HEK293 (cell line): ENCODE data around the gene STAP2.

Experiments used
- CTCF ChIA-PET: fragments of 350-600 bp; formaldehyde crosslinking; extraction: SDS; loops from one replicate; lab custom pipeline; 2021; ENCODE audit warnings: antibody characterized with exemption; lab: Yijun Ruan, JAX
- POLR2A ChIA-PET: fragments of 300-600 bp; formaldehyde crosslinking; extraction: SDS; loops from one replicate; lab custom pipeline; 2020; ENCODE audit warnings: antibody characterized with exemption, inconsistent platforms; lab: Yijun Ruan, JAX
- H3K27ac ChIP-seq: fragments of 200-500 bp; sonication (Bioruptor generic); 2 replicates; pipeline ENCODE4 v1.5.1; 2014; ENCODE audit warnings: low read depth, low read length, control low read depth, inconsistent platforms; ENCODE audit errors: extremely low read depth
- H3K36me3 ChIP-seq, 2 experiments: fragments of 200-500 bp in 1 of 2; sonication (Bioruptor generic) in 1 of 2; 1 replicate in 1 of 2; 2 replicates in 1 of 2; pipeline ENCODE4 v1.5.1; 2014 to 2017; ENCODE audit warnings: inconsistent platforms in 2 of 2, low read length in 2 of 2; ENCODE audit not compliant: control insufficient read depth in 2 of 2, insufficient read depth in 1 of 2
- H3K4me1 ChIP-seq: fragments of 200-500 bp; sonication (Bioruptor generic); 2 replicates; pipeline ENCODE4 v1.5.1; 2014; ENCODE audit warnings: mild to moderate bottlenecking, low read length, inconsistent platforms; ENCODE audit not compliant: control insufficient read depth, insufficient read depth
- H3K4me3 ChIP-seq: 2 replicates; pipeline ENCODE4 v1.5.1; 2011; ENCODE audit warnings: low read depth, mild to moderate bottlenecking, control low read depth, low read length, moderate library complexity
- H3K9me3 ChIP-seq: fragments of 200-500 bp; sonication (Bioruptor generic); 2 replicates; pipeline ENCODE4 v1.5.1; 2014; ENCODE audit warnings: low read depth, low read length, inconsistent platforms; ENCODE audit not compliant: control insufficient read depth, insufficient read depth
- KLF7 ChIP-seq: fragments of 450-650 bp; formaldehyde crosslinking; IDR thresholded peaks from 2 replicates; pipeline ENCODE4 v1.5.1; 2016; ENCODE audit warnings: missing biosample characterization, missing genetic modification characterization, borderline replicate concordance
- MEIS1 ChIP-seq: sonication (generic); formaldehyde crosslinking; IDR thresholded peaks from 2 replicates; pipeline ENCODE4 v1.8.1; 2022; ENCODE audit warnings: missing genetic modification reagents, mild to moderate bottlenecking, borderline replicate concordance
- ZFP3 ChIP-seq: fragments of 450-650 bp; formaldehyde crosslinking; IDR thresholded peaks from 2 replicates; pipeline ENCODE4 v1.5.1; 2016; ENCODE audit warnings: low read depth, missing biosample characterization, missing genetic modification characterization
- ZNF10 ChIP-seq: fragments of 450-650 bp; formaldehyde crosslinking; IDR thresholded peaks from 2 replicates; pipeline ENCODE4 v1.5.1; 2017; ENCODE audit warnings: missing biosample characterization, missing genetic modification characterization
- ZNF112 ChIP-seq: fragments of 450-650 bp; formaldehyde crosslinking; IDR thresholded peaks from 2 replicates; pipeline ENCODE4 v1.5.0; 2017; ENCODE audit warnings: missing biosample characterization, missing genetic modification characterization
- ZNF223 ChIP-seq: fragments of 450-650 bp; formaldehyde crosslinking; IDR thresholded peaks from 2 replicates; pipeline ENCODE4 v1.5.1; 2016; ENCODE audit warnings: missing biosample characterization, missing genetic modification characterization
- ZNF341 ChIP-seq: fragments of 450-650 bp; formaldehyde crosslinking; IDR thresholded peaks from 2 replicates; pipeline ENCODE4; 2016; ENCODE audit warnings: low read depth, missing biosample characterization, missing genetic modification characterization
- ZNF394 ChIP-seq: fragments of 450-650 bp; formaldehyde crosslinking; IDR thresholded peaks from 2 replicates; pipeline ENCODE4 v1.5.1; 2016; ENCODE audit warnings: missing biosample characterization, missing genetic modification characterization, mild to moderate bottlenecking, moderate library complexity, borderline replicate concordance
- ZNF555 ChIP-seq: fragments of 450-650 bp; formaldehyde crosslinking; conservative IDR thresholded peaks from 2 replicates; pipeline ENCODE4 v1.5.1; 2017; ENCODE audit warnings: missing biosample characterization, mild to moderate bottlenecking, missing genetic modification characterization, inconsistent platforms
- ZNF626 ChIP-seq: fragments of 450-650 bp; sonication (Bioruptor Pico); formaldehyde crosslinking; IDR thresholded peaks from 2 replicates; pipeline ENCODE4 v1.5.1; 2018; ENCODE audit warnings: missing biosample characterization, missing genetic modification characterization, inconsistent platforms
- ZNF670 ChIP-seq: fragments of 450-650 bp; formaldehyde crosslinking; IDR thresholded peaks from 2 replicates; pipeline ENCODE4 v1.5.1; 2016; ENCODE audit warnings: missing biosample characterization, missing genetic modification characterization, low read depth
- ZNF747 ChIP-seq: fragments of 450-650 bp; formaldehyde crosslinking; IDR thresholded peaks from 2 replicates; pipeline ENCODE4 v1.5.1; 2016; ENCODE audit warnings: missing biosample characterization, missing genetic modification characterization
- ZNF768 ChIP-seq: fragments of 450-650 bp; formaldehyde crosslinking; IDR thresholded peaks from 2 replicates; pipeline ENCODE4 v1.5.1; 2018; ENCODE audit warnings: missing biosample characterization, mild to moderate bottlenecking, missing genetic modification characterization
- ZNF785 ChIP-seq: fragments of 450-650 bp; formaldehyde crosslinking; IDR thresholded peaks from 2 replicates; pipeline ENCODE4 v1.5.1; 2016; ENCODE audit warnings: missing biosample characterization, missing genetic modification characterization
- ZNF843 ChIP-seq: fragments of 450-650 bp; formaldehyde crosslinking; IDR thresholded peaks from 2 replicates; pipeline ENCODE4 v1.5.1; 2016; ENCODE audit warnings: missing biosample characterization, missing genetic modification characterization
- TF ChIP-seq, protein P1 (sequence below): fragments of 450-650 bp; formaldehyde crosslinking; IDR thresholded peaks from 2 replicates; pipeline ENCODE4 v1.5.1; 2016; ENCODE audit warnings: missing biosample characterization, missing genetic modification characterization, low read depth

The STAP2 gene

DNA sequence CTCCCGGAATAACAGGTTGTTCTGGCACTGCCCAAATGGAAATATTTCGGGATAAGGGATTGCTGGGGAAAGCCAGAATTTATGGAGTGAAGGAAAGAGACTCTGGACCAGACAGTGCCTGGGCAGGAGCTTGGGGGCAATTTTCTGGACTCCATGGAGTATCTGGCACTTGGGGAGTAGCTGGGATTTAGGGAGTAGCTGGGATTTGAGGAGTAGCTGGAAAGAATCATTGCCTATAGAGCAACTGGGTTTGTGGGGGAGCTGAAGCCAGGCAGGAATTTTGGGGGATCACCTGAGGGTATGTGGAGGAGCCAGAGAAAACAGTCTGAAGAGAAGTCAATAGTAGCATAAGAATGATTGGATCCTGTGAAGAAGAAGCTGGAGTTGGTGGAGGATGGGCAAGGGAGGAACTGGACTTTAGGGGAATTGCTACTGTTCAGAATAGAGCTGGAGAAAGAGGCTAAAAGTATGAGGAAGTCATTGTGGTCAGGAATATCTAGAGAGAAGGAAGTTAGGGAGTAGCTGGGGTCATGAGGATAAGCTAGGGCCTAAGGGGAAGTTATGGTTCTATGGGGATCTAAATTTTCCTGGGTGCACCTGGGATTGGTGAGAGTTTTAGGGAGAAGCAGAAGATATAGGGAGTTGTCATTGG is 19.4 kb downstream of the STAP2 start:
- no peak overlapping the region for H3K4me3 ChIP-seq
- TF ChIP-seq ZNF843 (no peak), MEIS1 (CRISPR knock-in tag) (no peak), ZNF394 (peak; percentile 100)
- TF ChIP-seq, all 188 proteins: peak for 1
- Histone ChIP-seq H3K27ac (no peak overlapping the region), H3K36me3 (peaks cover 6 to 27% of the 10 kb centered on the region in 2 experiments; a peak in 2 of 3 replicates), H3K9me3 (no peaks in the 10 kb centered on the region), H3K4me1 (no peaks in the 10 kb centered on the region)
- POLR2A ChIA-PET: interaction anchor here (0.6 to 4.1 kb wide), 4 partner anchors 24 to 83 kb away, joined by 3 to 29 read pairs (median 5); partner anchors contain the start of genes CHAF1A and MPND
- CTCF ChIA-PET: no interaction called here

DNA sequence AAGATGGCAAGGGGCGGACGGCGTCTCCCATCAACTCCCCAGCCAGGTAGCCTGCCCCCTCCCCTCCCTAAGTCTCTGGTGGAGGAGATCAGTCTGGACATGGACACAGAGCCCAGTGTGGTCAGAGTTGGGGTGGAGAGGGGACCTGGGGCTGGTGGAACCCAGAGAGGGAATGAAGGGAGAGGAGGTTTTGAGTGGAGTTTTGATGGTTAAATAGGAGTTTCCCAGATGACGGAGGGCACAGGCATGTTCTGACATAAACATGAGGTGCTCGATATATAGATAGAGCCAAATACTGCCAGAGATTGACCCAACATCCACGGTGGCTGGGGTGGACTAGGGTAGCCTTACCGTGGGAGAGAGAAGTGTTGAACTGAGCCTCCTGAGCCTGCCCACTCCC is 20.2 kb downstream of the STAP2 start:
- ChIA-PET POLR2A (interaction anchor here (1.6 kb wide), 1 partner anchor 41 kb away, joined by 4 read pairs; no protein-coding TSS in a partner anchor), CTCF (no interaction called here)
- TF ChIP-seq KLF7 (no peak), ZFP3 (tag by site-specific recombination) (peak; percentile 73)
- TF ChIP-seq, all 188 proteins: peak for 1
- no peaks in the 10 kb centered on the region for H3K4me1 ChIP-seq
- H3K36me3 ChIP-seq: peaks cover 6 to 27% of the 10 kb centered on the region in 2 experiments; a peak in 2 of 3 replicates
- no peaks in the 10 kb centered on the region for H3K9me3 ChIP-seq
- no peak overlapping the region for H3K4me3 ChIP-seq
- H3K27ac ChIP-seq: no peak overlapping the region

DNA sequence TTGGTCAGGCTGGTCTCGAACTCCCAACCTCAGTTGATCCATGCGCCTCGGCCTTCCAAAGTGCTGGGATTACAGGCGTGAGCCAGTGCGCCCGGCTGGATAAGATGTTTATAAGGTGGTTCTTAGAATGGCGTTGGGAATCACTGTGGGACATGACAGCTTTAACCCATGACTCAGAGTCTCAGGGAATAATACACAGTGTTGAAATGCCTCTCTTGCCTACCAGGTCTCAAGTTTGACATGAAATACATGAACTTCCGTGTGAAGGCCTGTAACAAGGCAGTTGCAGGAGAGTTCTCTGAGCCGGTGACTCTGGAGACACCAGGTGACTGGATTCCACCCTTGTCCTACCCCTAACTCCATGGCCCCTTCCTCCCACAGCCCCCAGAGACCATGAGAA is 21.7 kb downstream of the STAP2 start:
- no peaks in the 10 kb centered on the region for H3K9me3 ChIP-seq
- H3K4me1 ChIP-seq: no peaks in the 10 kb centered on the region
- H3K4me3 ChIP-seq: no peak overlapping the region
- ChIA-PET CTCF (interaction anchor here (0.6 to 1.0 kb wide), 2 partner anchors 9 to 50 kb away, joined by 3 read pairs; no protein-coding TSS in a partner anchor), POLR2A (interaction anchor here (0.6 kb wide), 1 partner anchor 30 kb away, joined by 3 read pairs; no protein-coding TSS in a partner anchor)
- H3K27ac ChIP-seq: no peak overlapping the region
- H3K36me3 ChIP-seq: peaks cover 6 to 30% of the 10 kb centered on the region in 2 experiments; a peak in 2 of 3 replicates
- TF ChIP-seq ZNF768 (no peak), ZNF10 (tag by site-specific recombination) (no peak), ZNF341 (tag by site-specific recombination) (no peak), ZNF670 (tag by site-specific recombination) (no peak), ZNF112 (tag by site-specific recombination) (no peak), ZNF555 (tag by site-specific recombination) (no peak), ZNF626 (tag by site-specific recombination) (no peak), ZNF747 (tag by site-specific recombination) (no peak), ZNF785 (tag by site-specific recombination) (no peak), ZNF223 (no peak)
- TF ChIP-seq, protein P1, sequence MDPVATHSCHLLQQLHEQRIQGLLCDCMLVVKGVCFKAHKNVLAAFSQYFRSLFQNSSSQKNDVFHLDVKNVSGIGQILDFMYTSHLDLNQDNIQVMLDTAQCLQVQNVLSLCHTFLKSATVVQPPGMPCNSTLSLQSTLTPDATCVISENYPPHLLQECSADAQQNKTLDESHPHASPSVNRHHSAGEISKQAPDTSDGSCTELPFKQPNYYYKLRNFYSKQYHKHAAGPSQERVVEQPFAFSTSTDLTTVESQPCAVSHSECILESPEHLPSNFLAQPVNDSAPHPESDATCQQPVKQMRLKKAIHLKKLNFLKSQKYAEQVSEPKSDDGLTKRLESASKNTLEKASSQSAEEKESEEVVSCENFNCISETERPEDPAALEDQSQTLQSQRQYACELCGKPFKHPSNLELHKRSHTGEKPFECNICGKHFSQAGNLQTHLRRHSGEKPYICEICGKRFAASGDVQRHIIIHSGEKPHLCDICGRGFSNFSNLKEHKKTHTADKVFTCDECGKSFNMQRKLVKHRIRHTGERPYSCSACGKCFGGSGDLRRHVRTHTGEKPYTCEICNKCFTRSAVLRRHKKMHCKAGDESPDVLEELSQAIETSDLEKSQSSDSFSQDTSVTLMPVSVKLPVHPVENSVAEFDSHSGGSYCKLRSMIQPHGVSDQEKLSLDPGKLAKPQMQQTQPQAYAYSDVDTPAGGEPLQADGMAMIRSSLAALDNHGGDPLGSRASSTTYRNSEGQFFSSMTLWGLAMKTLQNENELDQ (tag by site-specific recombination): no peak
- TF ChIP-seq, all 188 proteins: peak for 0
